ENCODE measurements around the gene CNOT4. TPM values are rescaled to one million over a fixed set of nuclear protein-coding genes. Genes with fewer than 3 reads are reported as not detected.
"Not testable (repeated sequence)": the region's sequence is repeated elsewhere in the genome, so short reads cannot be mapped to it uniquely, and the experiment has no call there.

The CNOT4 gene
- total and polyA plus RNA-seq, 2 of the 8 experiments (the other 6 are each of a cell fraction or from before 2014, with no cell fraction given): 10.9 to 25.8 TPM

DNA sequence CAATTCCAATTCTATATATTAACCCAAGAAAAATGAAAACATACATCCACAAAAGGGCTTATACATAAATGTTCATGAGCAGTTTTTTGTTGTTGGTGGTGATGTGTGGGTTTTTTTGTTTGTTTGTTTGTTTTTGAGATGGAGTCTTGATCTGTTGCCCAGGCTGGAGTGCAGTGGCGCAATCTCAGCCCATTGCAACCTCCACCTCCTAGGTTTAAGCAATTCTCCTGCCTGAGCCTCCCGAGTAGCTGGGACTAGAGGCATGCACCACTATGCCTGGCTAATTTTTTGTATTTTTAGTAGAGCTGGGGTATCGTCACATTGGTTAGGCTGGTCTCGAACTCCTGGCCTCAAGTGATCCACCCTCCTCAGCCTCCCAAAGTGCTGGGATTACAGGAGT, 40.2 kb downstream of the CNOT4 start:
- H2BK12ac ChIP-seq (ENCODE audit: low read depth, low read length); FAIRE-seq; H2BK5ac ChIP-seq (ENCODE audit: low read depth, low read length); POLR2A ChIA-PET (ENCODE audit: partially characterized antibody); H2BK15ac ChIP-seq (ENCODE audit: low read length); H3K4ac ChIP-seq (replicated peaks; ENCODE audit: insufficient read length, low read depth, low read length); H2BK120ac ChIP-seq (replicated peaks; ENCODE audit: low read depth, low read length); H3K36me3 ChIP-seq (ENCODE audit: control insufficient read depth in 2 of 4, insufficient read depth in 4 of 4, low read length in 3 of 4); H3K23ac ChIP-seq (ENCODE audit: insufficient read length); H3K56ac ChIP-seq (replicated peaks; ENCODE audit: insufficient read length, low read depth, low read length); H2BK20ac ChIP-seq (ENCODE audit: low read length); H3K14ac ChIP-seq (ENCODE audit: insufficient read length); H4K20me1 ChIP-seq (replicated peaks in 1 of 2; ENCODE audit: control insufficient read depth in 1 of 2, insufficient read depth in 2 of 2, low read length in 2 of 2); H4K5ac ChIP-seq (ENCODE audit: insufficient read length, low read depth, low read length); H3K4me3 ChIP-seq (ENCODE audit: extremely low read depth in 1 of 4, insufficient read depth in 2 of 4, low read depth in 3 of 4, low read length in 4 of 4); H3K9me3 ChIP-seq (ENCODE audit: insufficient read depth in 2 of 2, low read depth in 1 of 2, low read length in 1 of 2); H3K27me3 ChIP-seq (replicated peaks in 1 of 4; ENCODE audit: control insufficient read depth in 3 of 4, extremely low read depth in 1 of 4, insufficient read depth in 3 of 4, low read length in 3 of 4); H3K4me1 ChIP-seq (replicated peaks in 1 of 4; ENCODE audit: control insufficient read depth in 3 of 4, insufficient read depth in 4 of 4, low read length in 3 of 4); H3K18ac ChIP-seq (ENCODE audit: extremely low read depth, low read length); H3K4me2 ChIP-seq (ENCODE audit: insufficient read depth in 1 of 2, low read depth in 2 of 2, low read length in 2 of 2); H4K91ac ChIP-seq (replicated peaks; ENCODE audit: insufficient read length, low read length); H3K27ac ChIP-seq (ENCODE audit: low read depth, low read length); H3K23me2 ChIP-seq (ENCODE audit: low read depth, low read length); H2AK5ac ChIP-seq (ENCODE audit: low read depth, low read length); H3K9ac ChIP-seq (replicated peaks in 1 of 4; ENCODE audit: extremely low read depth in 1 of 4, low read depth in 3 of 4, low read length in 3 of 4); H4K8ac ChIP-seq (ENCODE audit: extremely low read depth, insufficient read depth, low read length); DNase-seq (ENCODE audit: low read depth in 1 of 2, low spot score in 2 of 2); H2AFZ ChIP-seq (ENCODE audit: low read length); H3K79me1 ChIP-seq (ENCODE audit: low read depth, low read length): not testable (repeated sequence)
- H3K79me2 ChIP-seq (ENCODE audit: control insufficient read depth in 1 of 2, insufficient read depth in 2 of 2, low read length in 2 of 2): peaks cover 0 to 25% of the 10 kb centered on the region in 2 experiments; a peak in 2 of 4 replicates
- WGBS, 2 experiments (ENCODE audit: extremely low coverage in 1 of 2, insufficient coverage in 1 of 2, insufficient read length in 1 of 2, insufficient replicate concordance in 2 of 2, low coverage in 1 of 2, low lambda C conversion rate in 2 of 2, missing lambda C conversion rate in 1 of 2): 93% methylated on average over 4 of the region's 4 CpGs; no CpG with 5 or more reads in 1 of the 2 experiments
- CTCF ChIA-PET (ENCODE audit: partially characterized antibody): interaction anchor here (1.3 kb wide), 1 partner anchor 10 kb away, joined by 3 read pairs; no protein-coding TSS in a partner anchor
